Neural progenitor cell (in vitro differentiated cells): ENCODE results near the gene SDC1.

Source experiments
- EZH2 ChIP-seq: fragments of 200-600 bp; sonication (generic); IDR thresholded peaks from 2 replicates; pipeline ENCODE4 v1.6.1; 2017; ENCODE audit warnings: antibody characterized with exemption, mild to moderate bottlenecking, moderate library complexity
- TF ChIP-seq, protein P1 (sequence below): fragments of 200-600 bp; sonication (generic); IDR thresholded peaks from 2 replicates; pipeline ENCODE4 v1.5.1; 2017; ENCODE audit warnings: antibody characterized with exemption, mild to moderate bottlenecking

DNA sequence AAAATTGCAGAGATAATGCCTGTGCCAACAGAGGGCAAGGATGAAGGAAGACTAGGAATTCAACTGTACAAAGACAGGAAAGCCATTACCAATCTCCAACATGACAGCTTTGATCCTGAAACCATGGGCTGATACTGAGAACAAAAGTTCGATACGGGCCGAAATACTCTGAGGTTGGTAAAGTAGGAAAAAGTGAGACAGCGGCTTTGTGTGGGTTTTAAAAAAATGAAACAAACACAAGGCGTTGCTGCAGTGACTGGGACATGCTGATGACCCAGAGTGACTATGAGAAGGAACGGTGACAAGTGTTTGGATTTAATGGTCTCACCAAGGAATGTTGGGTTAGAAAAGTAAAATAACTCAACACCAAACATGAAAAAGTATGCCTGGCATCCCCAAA lies 24.2 kb upstream of the SDC1 start:
- TF ChIP-seq, protein P1, sequence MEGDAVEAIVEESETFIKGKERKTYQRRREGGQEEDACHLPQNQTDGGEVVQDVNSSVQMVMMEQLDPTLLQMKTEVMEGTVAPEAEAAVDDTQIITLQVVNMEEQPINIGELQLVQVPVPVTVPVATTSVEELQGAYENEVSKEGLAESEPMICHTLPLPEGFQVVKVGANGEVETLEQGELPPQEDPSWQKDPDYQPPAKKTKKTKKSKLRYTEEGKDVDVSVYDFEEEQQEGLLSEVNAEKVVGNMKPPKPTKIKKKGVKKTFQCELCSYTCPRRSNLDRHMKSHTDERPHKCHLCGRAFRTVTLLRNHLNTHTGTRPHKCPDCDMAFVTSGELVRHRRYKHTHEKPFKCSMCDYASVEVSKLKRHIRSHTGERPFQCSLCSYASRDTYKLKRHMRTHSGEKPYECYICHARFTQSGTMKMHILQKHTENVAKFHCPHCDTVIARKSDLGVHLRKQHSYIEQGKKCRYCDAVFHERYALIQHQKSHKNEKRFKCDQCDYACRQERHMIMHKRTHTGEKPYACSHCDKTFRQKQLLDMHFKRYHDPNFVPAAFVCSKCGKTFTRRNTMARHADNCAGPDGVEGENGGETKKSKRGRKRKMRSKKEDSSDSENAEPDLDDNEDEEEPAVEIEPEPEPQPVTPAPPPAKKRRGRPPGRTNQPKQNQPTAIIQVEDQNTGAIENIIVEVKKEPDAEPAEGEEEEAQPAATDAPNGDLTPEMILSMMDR, result no peak
- no peak for TF ChIP-seq EZH2
